Measurements from ENCODE around the gene ASIC4.
A peak's percentile ranks its signal among the peaks of the same experiment; 100 is the strongest.

ASIC4 gene

DNA sequence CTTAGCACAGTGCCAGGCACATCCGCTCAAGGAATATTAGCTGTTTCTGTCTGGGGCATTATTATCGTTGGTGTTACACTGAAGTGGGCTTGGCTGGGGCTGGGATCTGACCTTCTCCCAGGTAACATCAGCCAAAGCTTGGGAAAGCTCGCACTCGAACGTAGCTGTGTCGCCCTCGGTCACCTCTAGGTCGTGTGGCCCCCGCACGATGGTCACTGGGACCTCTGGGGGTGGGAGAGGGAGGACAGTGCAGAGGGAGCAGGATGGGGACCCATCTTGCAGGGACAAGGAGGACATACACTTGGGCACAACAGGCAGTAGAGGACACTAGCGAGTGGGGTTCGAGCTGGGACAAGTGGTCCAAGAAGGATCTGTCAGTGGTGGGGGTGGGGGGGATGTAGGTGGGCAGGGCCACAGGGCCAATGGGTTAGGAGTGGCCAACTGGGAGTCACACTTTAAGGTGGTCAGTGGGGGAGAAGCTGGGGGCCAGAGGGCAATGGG, 39.2 kb downstream of the ASIC4 start:
- Histone ChIP-seq H3K36me3 (ENCODE audit: control insufficient read depth, low read depth, low read length) (no peaks in the 10 kb centered on the region), H3K4me3 (ENCODE audit: low read length) (peak overlapping the region; percentile 82), H3K9me3 (ENCODE audit: control insufficient read depth, low read depth, low read length) (no peaks in the 10 kb centered on the region), H3K4me1 (ENCODE audit: control insufficient read depth, low read depth, low read length) (peaks cover 9% of the 10 kb centered on the region), H3K9ac (ENCODE audit: low read length) (no peak overlapping the region), H3K27me3 (ENCODE audit: control insufficient read depth, insufficient read depth, low read length) (peaks cover 27% of the 10 kb centered on the region), H3K27ac (ENCODE audit: low read length) (no peak overlapping the region)

DNA sequence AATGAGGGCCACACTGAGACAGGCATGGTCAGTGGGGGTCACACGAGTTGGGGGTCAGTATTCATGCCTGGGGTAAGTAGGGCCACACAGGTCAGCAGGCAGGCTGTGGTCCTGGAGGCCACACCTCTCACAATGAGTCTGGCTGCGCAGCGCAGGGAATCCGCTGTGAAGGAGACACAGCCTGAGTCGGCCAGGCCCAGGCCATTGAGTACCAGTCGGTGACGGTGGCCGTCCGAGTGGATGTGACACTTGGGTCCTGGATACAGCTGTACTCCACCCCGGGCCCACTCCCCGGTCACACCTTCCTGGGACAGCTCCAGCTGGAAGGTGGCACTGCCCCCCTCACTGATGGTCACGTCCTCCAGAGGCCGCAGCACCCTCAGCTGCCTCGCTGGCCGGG, 40.1 kb downstream of the ASIC4 start:
- Histone ChIP-seq H3K9me3 (ENCODE audit: control insufficient read depth, low read depth, low read length) (no peaks in the 10 kb centered on the region), H3K9ac (ENCODE audit: low read length) (no peak overlapping the region), H3K27ac (ENCODE audit: low read length) (no peak overlapping the region), H3K27me3 (ENCODE audit: control insufficient read depth, insufficient read depth, low read length) (peaks cover 27% of the 10 kb centered on the region), H3K4me1 (ENCODE audit: control insufficient read depth, low read depth, low read length) (peaks cover 9% of the 10 kb centered on the region), H3K4me3 (ENCODE audit: low read length) (no peak overlapping the region), H3K36me3 (ENCODE audit: control insufficient read depth, low read depth, low read length) (no peaks in the 10 kb centered on the region)

DNA sequence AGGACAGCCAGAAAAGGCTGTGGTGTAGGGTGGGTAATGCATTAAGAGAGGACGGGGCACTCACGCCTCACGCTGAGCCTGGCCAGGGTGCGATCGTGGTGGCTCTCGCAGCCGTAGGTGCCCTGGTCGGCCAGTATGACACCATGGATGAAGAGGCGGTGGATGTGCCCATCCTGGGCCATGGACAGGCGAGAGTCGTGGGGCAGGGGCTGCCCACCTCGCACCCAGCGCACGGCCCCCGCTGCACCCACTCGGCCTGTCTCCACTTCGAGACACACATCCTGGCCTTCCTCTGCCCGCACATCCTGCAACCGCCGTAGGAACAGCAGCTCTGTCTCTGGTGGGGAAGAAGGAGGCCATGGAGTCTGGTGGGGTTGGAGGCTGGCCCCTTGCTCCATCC, 41.7 kb downstream of the ASIC4 start:
- no peak overlapping the region for H3K9ac ChIP-seq (ENCODE audit: low read length)
- no peaks in the 10 kb centered on the region for H3K36me3 ChIP-seq (ENCODE audit: control insufficient read depth, low read depth, low read length)
- peaks cover 20% of the 10 kb centered on the region for H3K27me3 ChIP-seq (ENCODE audit: control insufficient read depth, insufficient read depth, low read length)
- no peaks in the 10 kb centered on the region for H3K9me3 ChIP-seq (ENCODE audit: control insufficient read depth, low read depth, low read length)
- no peak overlapping the region for H3K4me3 ChIP-seq (ENCODE audit: low read length)
- no peak overlapping the region for H3K27ac ChIP-seq (ENCODE audit: low read length)
- peaks cover 16% of the 10 kb centered on the region for H3K4me1 ChIP-seq (ENCODE audit: control insufficient read depth, low read depth, low read length)

DNA sequence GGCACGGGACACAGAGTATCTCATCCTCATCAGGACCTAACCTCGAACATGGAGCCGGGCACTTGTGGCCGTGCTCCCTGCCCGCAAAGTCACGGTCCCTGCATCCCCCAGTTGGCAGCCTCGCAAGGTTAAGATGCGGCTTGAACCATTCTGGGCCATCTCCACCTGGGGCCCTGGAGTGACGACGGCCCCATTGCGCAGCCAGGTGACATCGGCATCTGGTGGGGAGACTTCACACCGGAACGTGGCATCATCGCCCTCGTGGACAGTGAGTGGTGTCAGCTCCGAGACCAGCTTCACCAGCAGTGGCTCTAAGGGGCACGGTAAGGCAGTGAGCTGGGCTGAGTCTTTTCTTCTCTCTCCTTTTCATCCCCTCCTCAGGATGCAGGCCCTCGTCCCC, 42.1 kb downstream of the ASIC4 start:
- Histone ChIP-seq H3K36me3 (ENCODE audit: control insufficient read depth, low read depth, low read length) (no peaks in the 10 kb centered on the region), H3K27me3 (ENCODE audit: control insufficient read depth, insufficient read depth, low read length) (peaks cover 16% of the 10 kb centered on the region), H3K9ac (ENCODE audit: low read length) (no peak overlapping the region), H3K9me3 (ENCODE audit: control insufficient read depth, low read depth, low read length) (no peaks in the 10 kb centered on the region), H3K4me1 (ENCODE audit: control insufficient read depth, low read depth, low read length) (peaks cover 17% of the 10 kb centered on the region), H3K27ac (ENCODE audit: low read length) (no peak overlapping the region), H3K4me3 (ENCODE audit: low read length) (no peak overlapping the region)

DNA sequence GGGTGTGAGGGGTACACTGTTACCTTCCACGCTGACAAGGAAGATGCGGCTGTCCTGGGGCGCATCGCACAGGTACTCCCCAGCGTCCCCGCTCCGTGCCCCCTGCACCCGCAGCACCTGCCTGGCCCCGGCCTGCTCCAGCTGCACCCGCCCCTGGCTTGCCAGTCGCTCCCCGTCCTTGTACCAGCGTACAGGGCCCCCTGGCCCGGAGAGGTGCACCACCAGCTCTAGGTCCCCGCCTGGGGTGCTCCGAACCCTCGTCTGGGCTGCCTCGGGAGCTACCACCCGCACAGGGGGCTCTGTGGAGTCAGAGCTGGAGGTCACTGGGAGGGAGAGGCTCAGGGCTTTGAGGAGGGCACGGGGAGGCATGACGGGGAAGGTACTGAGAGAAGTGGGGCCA, 43.0 kb downstream of the ASIC4 start:
- Histone ChIP-seq H3K4me1 (ENCODE audit: control insufficient read depth, low read depth, low read length) (peaks cover 25% of the 10 kb centered on the region), H3K36me3 (ENCODE audit: control insufficient read depth, low read depth, low read length) (no peaks in the 10 kb centered on the region), H3K27me3 (ENCODE audit: control insufficient read depth, insufficient read depth, low read length) (peaks cover 16% of the 10 kb centered on the region), H3K27ac (ENCODE audit: low read length) (no peak overlapping the region), H3K9ac (ENCODE audit: low read length) (no peak overlapping the region), H3K9me3 (ENCODE audit: control insufficient read depth, low read depth, low read length) (no peaks in the 10 kb centered on the region), H3K4me3 (ENCODE audit: low read length) (no peak overlapping the region)

DNA sequence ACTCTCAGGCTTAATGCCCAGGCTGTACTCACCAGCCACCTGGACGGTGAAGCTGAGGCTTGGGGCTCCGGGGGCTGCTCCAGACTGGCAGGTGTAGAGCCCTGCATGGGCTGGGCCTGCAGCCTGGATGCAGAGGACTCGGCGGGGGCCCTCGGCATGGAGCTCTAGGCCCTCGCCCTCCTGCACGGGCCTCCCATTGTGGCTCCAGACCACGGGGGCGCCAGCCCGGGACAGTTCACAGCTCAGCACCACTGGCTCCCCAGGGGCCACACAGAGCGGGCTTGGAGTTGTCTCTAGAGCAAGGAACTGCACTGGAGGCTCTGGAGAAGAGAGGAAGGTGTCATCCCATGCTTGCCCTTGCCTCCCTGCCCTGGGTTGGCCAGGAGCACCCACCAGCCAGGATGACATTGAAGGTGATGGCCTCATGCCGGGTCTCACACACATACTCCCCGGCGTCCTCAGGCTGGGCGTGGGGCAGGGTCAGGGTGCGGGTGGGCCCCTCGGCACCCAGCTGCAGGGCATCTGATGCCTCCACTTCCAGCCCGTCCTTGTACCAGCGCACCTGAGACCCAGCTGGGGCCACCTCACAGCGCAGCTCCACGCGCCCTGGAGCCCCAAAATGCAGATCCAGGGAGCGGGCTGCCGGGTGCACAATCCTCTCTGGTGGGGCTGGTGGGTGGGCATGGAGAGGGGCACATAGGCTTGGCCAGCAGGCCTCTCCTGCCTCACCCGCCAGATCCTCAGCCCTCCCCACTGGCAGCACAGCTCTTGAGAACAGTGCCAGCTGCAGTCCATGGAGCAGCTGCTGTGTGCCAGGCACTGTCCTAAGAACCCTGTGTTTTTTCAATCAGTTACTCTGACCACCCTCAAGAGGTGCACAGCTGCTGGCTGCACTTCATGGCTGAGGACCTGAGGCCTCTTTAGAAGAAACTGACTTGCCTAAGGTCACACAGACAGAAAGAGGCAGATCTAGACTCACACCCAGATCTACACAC, 43.8 kb downstream of the ASIC4 start:
- H3K27ac ChIP-seq (ENCODE audit: low read length): no peak overlapping the region
- H3K4me1 ChIP-seq (ENCODE audit: control insufficient read depth, low read depth, low read length): peaks cover 24% of the 10 kb centered on the region
- no peak overlapping the region for H3K4me3 ChIP-seq (ENCODE audit: low read length)
- H3K36me3 ChIP-seq (ENCODE audit: control insufficient read depth, low read depth, low read length): no peaks in the 10 kb centered on the region
- H3K9ac ChIP-seq (ENCODE audit: low read length): no peak overlapping the region
- no peaks in the 10 kb centered on the region for H3K9me3 ChIP-seq (ENCODE audit: control insufficient read depth, low read depth, low read length)
- H3K27me3 ChIP-seq (ENCODE audit: control insufficient read depth, insufficient read depth, low read length): peaks cover 13% of the 10 kb centered on the region

DNA sequence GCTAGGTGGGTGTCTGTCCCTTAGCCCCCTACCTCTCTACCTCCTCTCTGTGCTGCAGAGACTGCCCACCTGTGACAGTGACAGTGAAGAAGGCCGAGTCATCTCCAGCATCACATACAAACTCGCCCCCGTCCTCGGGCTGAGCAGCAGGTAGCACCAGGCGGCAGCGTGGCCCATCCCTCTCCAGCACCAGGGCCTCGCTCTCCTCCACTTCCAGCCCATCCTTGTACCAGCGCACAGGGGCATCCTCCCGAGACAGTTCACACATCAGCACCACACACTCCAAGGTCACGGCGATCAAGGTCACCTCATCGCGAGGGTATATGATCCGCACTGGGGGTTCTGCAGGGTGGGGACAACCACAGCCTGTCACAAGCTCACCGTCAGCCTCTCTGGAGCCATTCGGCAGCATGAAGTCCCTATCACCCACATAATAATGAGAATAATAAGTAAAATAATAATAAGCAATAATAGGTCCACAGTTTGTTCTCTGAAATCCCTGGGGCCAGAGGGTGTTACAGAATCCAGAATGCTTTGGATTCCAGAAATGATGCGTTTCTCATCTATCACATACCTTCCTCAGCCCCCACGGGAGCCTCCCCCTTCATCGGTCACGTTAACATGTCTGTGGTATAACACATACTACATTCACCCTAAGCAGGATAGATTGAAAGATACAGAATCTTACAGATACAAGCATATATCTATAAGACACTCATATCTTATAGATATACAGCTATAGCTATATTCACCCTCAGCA, 45.1 kb downstream of the ASIC4 start:
- Histone ChIP-seq H3K9me3 (ENCODE audit: control insufficient read depth, low read depth, low read length) (no peaks in the 10 kb centered on the region), H3K4me1 (ENCODE audit: control insufficient read depth, low read depth, low read length) (peaks cover 29% of the 10 kb centered on the region), H3K4me3 (ENCODE audit: low read length) (no peak overlapping the region), H3K27ac (ENCODE audit: low read length) (no peak overlapping the region), H3K36me3 (ENCODE audit: control insufficient read depth, low read depth, low read length) (no peaks in the 10 kb centered on the region), H3K27me3 (ENCODE audit: control insufficient read depth, insufficient read depth, low read length) (peaks cover under 1% of the 10 kb centered on the region), H3K9ac (ENCODE audit: low read length) (no peak overlapping the region)

DNA sequence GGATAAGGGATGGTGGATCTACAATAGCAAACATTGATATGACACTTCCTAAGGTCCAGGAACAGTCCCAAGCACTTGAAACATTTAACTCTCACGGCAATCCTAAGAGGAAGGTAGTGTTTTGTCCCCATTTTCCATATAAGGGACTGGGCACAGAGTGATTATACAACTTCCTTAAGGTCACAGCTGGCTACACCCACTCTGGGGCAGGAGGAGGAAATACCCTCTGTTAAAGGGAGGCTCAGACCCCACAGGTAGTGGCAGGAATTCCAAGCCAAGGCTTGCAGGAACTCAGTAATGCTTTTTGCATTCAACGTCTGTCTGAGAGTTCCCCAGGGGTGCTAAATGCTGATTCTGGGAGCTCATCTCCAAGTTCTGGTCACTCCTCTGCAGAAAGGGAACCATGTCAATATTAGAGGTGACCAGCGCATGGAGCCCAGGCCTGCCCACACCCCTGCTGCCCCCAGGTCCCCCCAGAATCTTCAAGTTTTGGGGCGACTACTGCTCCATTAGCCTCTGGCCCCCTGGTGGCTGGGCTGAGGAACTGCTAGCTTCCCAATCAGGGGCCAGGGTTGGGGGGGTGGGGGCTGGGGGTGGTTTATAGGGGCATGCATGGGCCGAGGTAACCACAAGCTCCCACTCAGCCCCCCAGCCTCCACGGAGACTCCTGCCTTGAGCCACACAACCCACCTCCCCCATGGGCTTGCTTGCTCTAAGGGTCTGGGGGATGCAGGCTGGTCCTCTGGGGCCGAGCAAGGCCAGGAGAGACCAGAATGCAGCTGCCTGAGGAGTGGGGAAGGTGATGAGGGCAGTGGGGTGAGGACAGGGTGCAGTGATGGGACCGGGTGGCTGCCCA, 46.0 kb downstream of the ASIC4 start:
- Histone ChIP-seq H3K4me1 (ENCODE audit: control insufficient read depth, low read depth, low read length) (peaks cover 34% of the 10 kb centered on the region), H3K36me3 (ENCODE audit: control insufficient read depth, low read depth, low read length) (no peaks in the 10 kb centered on the region), H3K4me3 (ENCODE audit: low read length) (no peak overlapping the region), H3K27ac (ENCODE audit: low read length) (no peak overlapping the region), H3K9ac (ENCODE audit: low read length) (no peak overlapping the region), H3K9me3 (ENCODE audit: control insufficient read depth, low read depth, low read length) (no peaks in the 10 kb centered on the region), H3K27me3 (ENCODE audit: control insufficient read depth, insufficient read depth, low read length) (no peaks in the 10 kb centered on the region)

DNA sequence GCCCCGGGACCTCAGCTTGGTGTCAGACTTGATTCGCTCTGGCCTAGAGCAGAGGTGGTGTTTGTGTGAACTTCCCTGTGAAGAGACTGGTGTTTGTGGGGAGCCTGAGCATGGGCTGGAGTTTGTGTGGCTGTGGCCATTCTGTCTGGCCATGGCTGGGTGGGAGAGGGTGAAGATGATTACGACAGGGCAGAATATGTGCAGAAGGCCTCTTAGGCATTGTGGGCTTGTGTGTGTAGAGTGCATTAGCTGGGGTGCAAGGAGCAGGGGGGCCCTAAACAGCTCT, 46.6 kb downstream of the ASIC4 start:
- Histone ChIP-seq H3K36me3 (ENCODE audit: control insufficient read depth, low read depth, low read length) (no peaks in the 10 kb centered on the region), H3K4me3 (ENCODE audit: low read length) (no peak overlapping the region), H3K9me3 (ENCODE audit: control insufficient read depth, low read depth, low read length) (no peaks in the 10 kb centered on the region), H3K4me1 (ENCODE audit: control insufficient read depth, low read depth, low read length) (peaks cover 39% of the 10 kb centered on the region), H3K9ac (ENCODE audit: low read length) (no peak overlapping the region), H3K27me3 (ENCODE audit: control insufficient read depth, insufficient read depth, low read length) (no peaks in the 10 kb centered on the region), H3K27ac (ENCODE audit: low read length) (no peak overlapping the region)

DNA sequence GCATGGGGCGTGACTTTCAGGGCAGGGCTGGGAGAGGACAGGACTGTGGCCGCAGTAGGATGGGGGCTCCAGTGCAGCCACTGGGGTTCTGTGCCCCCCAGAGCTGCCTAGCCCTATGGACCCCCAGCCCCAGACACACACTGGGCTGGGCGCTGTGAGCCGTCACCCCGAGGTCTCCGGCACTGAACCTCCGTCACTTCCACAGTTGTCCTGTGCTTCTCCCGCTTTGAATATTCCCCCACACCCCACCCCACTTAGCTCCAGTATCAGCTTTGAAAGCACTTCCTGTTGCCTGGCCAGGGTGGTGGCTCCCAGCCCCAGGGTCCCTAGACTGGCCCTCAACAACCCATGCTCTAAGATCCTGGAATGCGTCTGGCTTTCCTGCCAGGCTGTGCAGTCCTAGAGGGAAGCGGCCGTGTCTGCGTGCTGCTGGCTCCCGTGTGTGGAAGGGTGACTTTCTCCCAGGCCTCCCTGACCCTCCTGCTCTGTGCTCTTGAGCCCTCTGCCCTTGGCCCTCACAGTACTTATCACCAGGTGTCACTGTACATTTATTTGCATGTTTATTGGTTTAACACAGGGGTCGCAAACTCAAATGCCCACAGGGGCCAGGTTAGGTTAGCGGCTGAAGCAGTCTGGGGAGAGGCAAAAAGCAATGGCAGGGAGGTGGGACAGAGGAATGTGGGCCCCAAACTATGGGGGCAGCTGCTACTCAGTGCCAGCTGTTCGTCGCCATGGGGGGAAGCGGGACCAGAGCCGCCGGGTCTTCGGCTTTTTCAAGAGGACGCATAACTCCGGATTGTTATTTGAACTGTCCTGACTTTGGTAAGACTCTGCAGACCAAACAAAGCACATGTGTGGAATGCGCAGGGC, 47.1 kb downstream of the ASIC4 start:
- Histone ChIP-seq H3K4me3 (ENCODE audit: low read length) (no peak overlapping the region), H3K9ac (ENCODE audit: low read length) (no peak overlapping the region), H3K27me3 (ENCODE audit: control insufficient read depth, insufficient read depth, low read length) (no peaks in the 10 kb centered on the region), H3K4me1 (ENCODE audit: control insufficient read depth, low read depth, low read length) (peaks cover 44% of the 10 kb centered on the region), H3K27ac (ENCODE audit: low read length) (no peak overlapping the region), H3K36me3 (ENCODE audit: control insufficient read depth, low read depth, low read length) (no peaks in the 10 kb centered on the region), H3K9me3 (ENCODE audit: control insufficient read depth, low read depth, low read length) (no peaks in the 10 kb centered on the region)

All from iPS-18a (cell line).